Neural cell (in vitro differentiated cells): ENCODE data around the gene ECE1. TPM values are rescaled to one million over a fixed set of nuclear protein-coding genes. Genes with fewer than 3 reads are reported as not detected.

Experiments
- H2AFZ ChIP-seq: fragments of 200-600, 300-800 bp; sonication (generic), shearing (Covaris generic); 2 replicates; pipeline ENCODE4 v1.6.0; 2014; ENCODE audit warnings: low read depth, mild to moderate bottlenecking, antibody characterized with exemption, low read length, moderate library complexity
- H3F3A ChIP-seq: fragments of 200-600 bp; shearing (Covaris generic); 2 replicates; pipeline ENCODE4 v1.6.1; 2016; ENCODE audit warnings: mild to moderate bottlenecking, moderate library complexity, mixed read lengths, antibody characterized with exemption, low read length; ENCODE audit not compliant: insufficient read depth, poor library complexity, severe bottlenecking
- H3K27ac ChIP-seq: fragments of 200-600, 300-800 bp; sonication (generic), shearing (Covaris generic); 2 replicates; pipeline ENCODE4 v1.5.1; 2014; ENCODE audit warnings: mild to moderate bottlenecking, low read length, moderate library complexity
- H3K27me3 ChIP-seq: fragments of 300-800, 200-600 bp; sonication (generic), shearing (Covaris generic); 2 replicates; pipeline ENCODE4 v1.6.0; 2014; ENCODE audit warnings: mild to moderate bottlenecking, low read depth, low read length, moderate library complexity; ENCODE audit not compliant: insufficient read depth
- H3K36me3 ChIP-seq: fragments of 300-800, 200-600 bp; sonication (generic), shearing (Covaris generic); 2 replicates; pipeline ENCODE4 v1.5.1; 2014; ENCODE audit warnings: mild to moderate bottlenecking, antibody characterized with exemption, low read length, moderate library complexity; ENCODE audit not compliant: insufficient read depth
- H3K4me2 ChIP-seq: fragments of 300-800, 200-600 bp; sonication (generic), shearing (Covaris generic); 2 replicates; pipeline ENCODE4 v1.6.0; 2014; ENCODE audit warnings: mild to moderate bottlenecking, low read length
- H3K4me3 ChIP-seq: fragments of 300-800, 200-600 bp; sonication (generic), shearing (Covaris generic); 2 replicates; pipeline ENCODE4 v1.5.1; 2014; ENCODE audit warnings: mild to moderate bottlenecking, low read length, moderate library complexity
- H3K79me2 ChIP-seq: fragments of 200-600 bp; shearing (Covaris generic); replicated peaks from 2 replicates; pipeline ENCODE4 v1.6.0; 2014; ENCODE audit warnings: mild to moderate bottlenecking, low read length, moderate library complexity; ENCODE audit not compliant: insufficient read depth
- H3K9ac ChIP-seq: fragments of 300-800, 200-600 bp; sonication (generic), shearing (Covaris generic); 2 replicates; pipeline ENCODE4 v1.6.1; 2016; ENCODE audit warnings: mild to moderate bottlenecking, low read length, mixed read lengths
- H3K9me2 ChIP-seq: fragments of 200-600 bp; shearing (Covaris generic); 2 replicates; pipeline ENCODE4 v1.6.1; 2016; ENCODE audit warnings: mild to moderate bottlenecking, low read length, mixed read lengths; ENCODE audit not compliant: insufficient read depth
- H3K9me3 ChIP-seq: fragments of 200-600, 300-800 bp; sonication (generic), shearing (Covaris generic); 2 replicates; pipeline ENCODE4 v1.6.1; 2016; ENCODE audit warnings: mild to moderate bottlenecking, mixed run types, low read length, moderate library complexity, mixed read lengths
- H4K20me1 ChIP-seq: fragments of 200-600 bp; shearing (Covaris generic); 2 replicates; pipeline ENCODE4 v1.6.1; 2016; ENCODE audit warnings: mild to moderate bottlenecking, mixed run types; ENCODE audit not compliant: insufficient read depth
- CTCF ChIP-seq: fragments of 450-650 bp; IDR thresholded peaks from 2 replicates; pipeline ENCODE4 v1.5.1; 2014; ENCODE audit warnings: antibody characterized with exemption, mild to moderate bottlenecking, moderate library complexity; ENCODE audit not compliant: poor library complexity, severe bottlenecking
- EP300 ChIP-seq: fragments of 450-650 bp; conservative IDR thresholded peaks from 2 replicates; pipeline ENCODE4 v1.6.1; 2014; ENCODE audit warnings: antibody characterized with exemption, mild to moderate bottlenecking, moderate library complexity; ENCODE audit not compliant: poor library complexity, severe bottlenecking
- EZH2 ChIP-seq: fragments of 200-600, 300-800 bp; shearing (Covaris generic), sonication (generic); IDR thresholded peaks from 2 replicates; pipeline ENCODE4 v1.6.1; 2014; ENCODE audit warnings: antibody characterized with exemption, low read length, borderline replicate concordance, mild to moderate bottlenecking; ENCODE audit not compliant: insufficient read depth, poor library complexity, severe bottlenecking
- MXI1 ChIP-seq: fragments of 450-650 bp; conservative IDR thresholded peaks from 2 replicates; pipeline ENCODE4 v1.6.1; 2014; ENCODE audit warnings: antibody characterized with exemption, mild to moderate bottlenecking; ENCODE audit not compliant: poor library complexity, severe bottlenecking
- POLR2AphosphoS5 ChIP-seq: IDR thresholded peaks from 2 replicates; pipeline ENCODE4 v1.6.1; 2012
- RAD21 ChIP-seq: fragments of 450-650 bp; conservative IDR thresholded peaks from 2 replicates; pipeline ENCODE4 v1.6.1; 2014; ENCODE audit warnings: antibody characterized with exemption, mild to moderate bottlenecking, moderate library complexity
- REST ChIP-seq: IDR thresholded peaks from 2 replicates; pipeline ENCODE4 v1.6.1; 2012; ENCODE audit warnings: borderline replicate concordance
- SMC3 ChIP-seq: fragments of 450-650 bp; conservative IDR thresholded peaks from 2 replicates; pipeline ENCODE4 v1.6.1; 2014; ENCODE audit warnings: antibody characterized with exemption, mild to moderate bottlenecking, moderate library complexity; ENCODE audit not compliant: poor library complexity
- TAF1 ChIP-seq: IDR thresholded peaks from 2 replicates; pipeline ENCODE4 v1.6.1; 2012; ENCODE audit warnings: low read depth
- polyA plus RNA-seq: library from polyadenylated mRNA; depleted of rRNA; stranded (reverse); fragments of >200 nt; gene quantifications from 2 replicates; pipeline ENCODE4 v1.2.3, GENCODE V29; 2014

ECE1 gene
- polyA plus RNA-seq, 1 donor from 2014 or later = 7.8 TPM

- Histone ChIP-seq H3K9me3 (no peaks in the 10 kb centered on the region), H3K4me3 (no peak overlapping the region), H3F3A (no peaks in the 10 kb centered on the region), H4K20me1 (no peaks in the 10 kb centered on the region), H2AFZ (no peak overlapping the region), H3K79me2 (no peaks in the 10 kb centered on the region), H3K27me3 (no peaks in the 10 kb centered on the region), H3K36me3 (no peaks in the 10 kb centered on the region), H3K27ac (no peak overlapping the region), H3K9me2 (no peaks in the 10 kb centered on the region), H3K9ac (no peak overlapping the region), H3K4me2 (no peak overlapping the region)
- TF ChIP-seq EZH2 (no peak), POLR2AphosphoS5 (no peak)
These were observed 100.8 kb downstream of the ECE1 start for GRCh38 chr1:21189421-21189820.

- no peak overlapping the region for H2AFZ ChIP-seq
- no peaks in the 10 kb centered on the region for H3K9me3 ChIP-seq
- no peaks in the 10 kb centered on the region for H4K20me1 ChIP-seq
- H3K9me2 ChIP-seq = no peaks in the 10 kb centered on the region
- H3K4me3 ChIP-seq = no peak overlapping the region
- TF ChIP-seq TAF1 (no peak), CTCF (no peak), SMC3 (no peak), REST (no peak), POLR2AphosphoS5 (no peak), RAD21 (no peak), EP300 (no peak), MXI1 (no peak), EZH2 (no peak)
- H3K27ac ChIP-seq = no peak overlapping the region
- H3K9ac ChIP-seq = no peak overlapping the region
- no peaks in the 10 kb centered on the region for H3F3A ChIP-seq
- H3K36me3 ChIP-seq = no peaks in the 10 kb centered on the region
- H3K79me2 ChIP-seq = no peaks in the 10 kb centered on the region
- H3K27me3 ChIP-seq = no peaks in the 10 kb centered on the region
- no peak overlapping the region for H3K4me2 ChIP-seq
These were observed 102.0 kb downstream of the ECE1 start for GRCh38 chr1:21188235-21188634.

GRCh38 chr1:21185221-21185731 is 105.0 kb downstream of the ECE1 start:
- no peak overlapping the region for H2AFZ ChIP-seq
- no peaks in the 10 kb centered on the region for H3F3A ChIP-seq
- H3K4me2 ChIP-seq = no peak overlapping the region
- no peaks in the 10 kb centered on the region for H3K27me3 ChIP-seq
- TF ChIP-seq EZH2 (no peak), RAD21 (no peak), CTCF (no peak), POLR2AphosphoS5 (no peak), EP300 (no peak)
- no peaks in the 10 kb centered on the region for H3K9me2 ChIP-seq
- H3K4me3 ChIP-seq = no peak overlapping the region
- H3K9me3 ChIP-seq = no peaks in the 10 kb centered on the region
- H3K79me2 ChIP-seq = no peaks in the 10 kb centered on the region
- H3K27ac ChIP-seq = no peak overlapping the region
- no peaks in the 10 kb centered on the region for H3K36me3 ChIP-seq
- no peak overlapping the region for H3K9ac ChIP-seq
- H4K20me1 ChIP-seq = no peaks in the 10 kb centered on the region
